ENCODE data around the gene POC1A. TPM values are rescaled to one million over a fixed set of nuclear protein-coding genes. Genes with fewer than 3 reads are reported as not detected.
A peak's percentile ranks its signal among the peaks of the same experiment; 100 is the strongest.

The POC1A gene
- total RNA-seq, 1 experiment from 2014 or later, result 29.0 TPM

- no peak overlapping the region for H2BK20ac ChIP-seq (ENCODE audit: low read depth, low read length, poor library complexity, severe bottlenecking)
- no peak overlapping the region for H3K4me2 ChIP-seq (ENCODE audit: insufficient read depth, insufficient read length, low read length)
- H3K56ac ChIP-seq (ENCODE audit: insufficient read length, low read depth, low read length), result no peak overlapping the region
- H4K8ac ChIP-seq (replicated peaks; ENCODE audit: insufficient read length, low read depth, low read length), result peak overlapping the region; percentile 11
- no peak overlapping the region for H3K27ac Mint-ChIP-seq
- H3K14ac ChIP-seq (ENCODE audit: insufficient read depth, low read length), result no peak overlapping the region
- H3K4me3 Mint-ChIP-seq, result no peak overlapping the region
- no peak overlapping the region for H2AFZ ChIP-seq (ENCODE audit: low read length)
- H3K27ac ChIP-seq (ENCODE audit: insufficient read length, low read depth, low read length), result no peak overlapping the region
- H4K20me1 ChIP-seq (ENCODE audit: control insufficient read depth, insufficient read depth, insufficient read length), result no peaks in the 10 kb centered on the region
- H3K18ac ChIP-seq (ENCODE audit: insufficient read length, low read depth, low read length), result no peak overlapping the region
- no peak overlapping the region for H3K23ac ChIP-seq (ENCODE audit: insufficient read length, low read depth, low read length)
- no peak overlapping the region for H3T11ph ChIP-seq (ENCODE audit: low read length)
- H3K4me1 Mint-ChIP-seq, result peaks cover 0 to 13% of the 10 kb centered on the region in 2 experiments; a peak in 2 of 4 replicates
- no peak overlapping the region for H3K4ac ChIP-seq (ENCODE audit: low read depth, low read length)
- no peak overlapping the region for H3K9ac ChIP-seq (ENCODE audit: extremely low read depth, insufficient read length, low read length)
- no peaks in the 10 kb centered on the region for H3K27me3 ChIP-seq (ENCODE audit: insufficient read depth, low read length)
- no peaks in the 10 kb centered on the region for H3K23me2 ChIP-seq (ENCODE audit: insufficient read length, low read depth, low read length, poor library complexity, severe bottlenecking)
- H2BK120ac ChIP-seq (ENCODE audit: low read depth, low read length, poor library complexity, severe bottlenecking), result no peak overlapping the region
- no peak overlapping the region for H2BK12ac ChIP-seq (ENCODE audit: insufficient read length, low read depth, low read length)
- no peak overlapping the region for H2BK5ac ChIP-seq (ENCODE audit: insufficient read length, low read length)
- TF ChIP-seq CTCF (conservative IDR thresholded peaks at IDR 0.05), result no peak
- H3K9me3 Mint-ChIP-seq, result no peaks in the 10 kb centered on the region
- H4K5ac ChIP-seq (ENCODE audit: insufficient read length, low read depth, low read length), result no peak overlapping the region
- no peaks in the 10 kb centered on the region for H3K4me1 ChIP-seq (ENCODE audit: insufficient read depth, low read length)
- H3K27me3 Mint-ChIP-seq (ENCODE audit: low read depth), result peaks cover 2% of the 10 kb centered on the region
- no peaks in the 10 kb centered on the region for H3K36me3 Mint-ChIP-seq (ENCODE audit: insufficient read depth in 1 of 3, low read depth in 3 of 3)
- H4K91ac ChIP-seq (ENCODE audit: insufficient read length, low read depth, low read length), result no peak overlapping the region
- no peak overlapping the region for H2AK5ac ChIP-seq (ENCODE audit: insufficient read length, low read length)
- no peak for DNase-seq
- H3K79me2 ChIP-seq (ENCODE audit: insufficient read depth, low read length), result no peaks in the 10 kb centered on the region
- H2BK15ac ChIP-seq (ENCODE audit: low read depth, low read length), result no peak overlapping the region
- H3K9me3 ChIP-seq (ENCODE audit: control insufficient read depth, low read depth, low read length), result no peaks in the 10 kb centered on the region
- no CpG with 5 or more reads among the region's 12 CpGs for WGBS (ENCODE audit: extremely low coverage, insufficient read length, low lambda C conversion rate)
- no peaks in the 10 kb centered on the region for H3K79me1 ChIP-seq (ENCODE audit: insufficient read depth, low read depth, low read length, poor library complexity, severe bottlenecking)
These were observed 125.7 kb downstream of the POC1A start for GRCh38 chr3:52028572-52028971.

All from H9 (cell line).